GM21576 (cell line): ENCODE data around the gene ZNF385C.
"Not testable (repeated sequence)": the region's sequence is repeated elsewhere in the genome, so short reads cannot be mapped to it uniquely, and the experiment has no call there.

Source experiments
- ATAC-seq: cut with Tn5 transposase; IDR thresholded peaks from one replicate; pipeline ENCODE4 v1.9.1; 2021; ENCODE audit warnings: mild to moderate bottlenecking, moderate library complexity; ENCODE audit not compliant: unreplicated experiment

The ZNF385C gene

GRCh38 chr17:42025191-42025579 lies 73.1 kb downstream of the ZNF385C start:
- no peak for ATAC-seq

GRCh38 chr17:42023524-42024349 lies 74.5 kb downstream of the ZNF385C start:
- no peak for ATAC-seq

- not testable (repeated sequence) for ATAC-seq
Observed at GRCh38 chr17:42020845-42021244, 77.4 kb downstream of the ZNF385C start.

- ATAC-seq: peak; percentile 49
Observed at GRCh38 chr17:42019509-42020404, 78.5 kb downstream of the ZNF385C start, which contains the start of gene NKIRAS2. TSS of gene NKIRAS2 (plus strand) at chr17:42020090. CDS start at chr17:42021578, 1,488 bp downstream.

GRCh38 chr17:42018988-42019387 lies 79.3 kb downstream of the ZNF385C start:
- ATAC-seq: no peak

- ATAC-seq: no peak
Observed at GRCh38 chr17:42018339-42018738, 79.9 kb downstream of the ZNF385C start.

GRCh38 chr17:42017866-42018200 lies 80.4 kb downstream of the ZNF385C start:
- ATAC-seq: no peak

- ATAC-seq: peak; percentile 73
Observed at GRCh38 chr17:42016941-42017865, 81.1 kb downstream of the ZNF385C start, which contains the start of gene DNAJC7. TSS of gene DNAJC7 (minus strand) at chr17:42017439. CDS start at chr17:42017416, 23 bp downstream.

GRCh38 chr17:42016411-42016831 lies 81.9 kb downstream of the ZNF385C start:
- ATAC-seq: no peak

- not testable (repeated sequence) for ATAC-seq
Observed at GRCh38 chr17:42013740-42014139, 84.5 kb downstream of the ZNF385C start.

- not testable (repeated sequence) for ATAC-seq
Observed at GRCh38 chr17:42012363-42012762, 85.9 kb downstream of the ZNF385C start.

GRCh38 chr17:42010898-42011516 lies 87.3 kb downstream of the ZNF385C start:
- no peak for ATAC-seq

GRCh38 chr17:42010266-42010680 lies 88.0 kb downstream of the ZNF385C start:
- not testable (repeated sequence) for ATAC-seq

- no peak for ATAC-seq
Observed at GRCh38 chr17:42009170-42009569, 89.1 kb downstream of the ZNF385C start.

GRCh38 chr17:42005166-42005565 lies 93.1 kb downstream of the ZNF385C start:
- ATAC-seq: no peak

- no peak for ATAC-seq
Observed at GRCh38 chr17:42002792-42003301, 95.4 kb downstream of the ZNF385C start.

GRCh38 chr17:42002175-42002791 lies 96.0 kb downstream of the ZNF385C start:
- no peak for ATAC-seq

- no peak for ATAC-seq
Observed at GRCh38 chr17:42001729-42002128, 96.5 kb downstream of the ZNF385C start.

- no peak for ATAC-seq
Observed at GRCh38 chr17:42000413-42001133, 97.7 kb downstream of the ZNF385C start.
